Mesenchymal stem cell (in vitro differentiated cells and primary cell): Measurements from ENCODE around the gene BFSP2.

ENCODE experiments used
- DNase-seq: peaks from one replicate; pipeline ENCODE4 v3.0.0-alpha.2; 2013
- H2AFZ ChIP-seq: one replicate; pipeline ENCODE4 v1.6.1; 2013; ENCODE audit warnings: low read depth, mild to moderate bottlenecking, control low read depth, inconsistent platforms, low read length, moderate library complexity
- H2AK5ac ChIP-seq: 2 replicates; pipeline ENCODE4 v1.6.1; 2013; ENCODE audit warnings: low read length, moderate library complexity, mild to moderate bottlenecking, inconsistent platforms; ENCODE audit not compliant: severe bottlenecking
- H2BK120ac ChIP-seq: one replicate; pipeline ENCODE4 v1.6.1; 2013; ENCODE audit warnings: low read depth, mild to moderate bottlenecking, inconsistent platforms, low read length, moderate library complexity
- H2BK12ac ChIP-seq, 2 experiments: one replicate each; pipeline ENCODE4 v1.6.1; 2013; ENCODE audit warnings: inconsistent platforms in 2 of 2, low read length in 2 of 2, mild to moderate bottlenecking in 2 of 2, moderate library complexity in 2 of 2, control low read depth in 1 of 2
- H2BK15ac ChIP-seq: one replicate; pipeline ENCODE4 v1.6.1; 2013; ENCODE audit warnings: mild to moderate bottlenecking, low read depth, inconsistent platforms; ENCODE audit not compliant: poor library complexity, severe bottlenecking
- H2BK5ac ChIP-seq: 2 replicates; pipeline ENCODE4 v1.6.1; 2013; ENCODE audit warnings: low read depth, mild to moderate bottlenecking, low read length, control low read depth, inconsistent platforms; ENCODE audit not compliant: poor library complexity, severe bottlenecking
- H3K14ac ChIP-seq, 2 experiments: one replicate each; pipeline ENCODE4 v1.6.1; 2013; ENCODE audit warnings: inconsistent platforms in 2 of 2, low read length in 2 of 2, control low read depth in 1 of 2, mild to moderate bottlenecking in 1 of 2, moderate library complexity in 1 of 2
- H3K18ac ChIP-seq, 2 experiments: one replicate each; pipeline ENCODE4 v1.6.1; 2013; ENCODE audit warnings: inconsistent platforms in 2 of 2, low read length in 2 of 2, control low read depth in 1 of 2, low read depth in 1 of 2, mild to moderate bottlenecking in 1 of 2
- H3K23ac ChIP-seq, 2 experiments: one replicate each; pipeline ENCODE4 v1.6.1; 2013; ENCODE audit warnings: inconsistent platforms in 2 of 2, low read length in 2 of 2, mild to moderate bottlenecking in 2 of 2, moderate library complexity in 2 of 2, control low read depth in 1 of 2
- H3K27ac ChIP-seq: 2 replicates; pipeline ENCODE4 v1.5.1; 2013; ENCODE audit warnings: mild to moderate bottlenecking, moderate library complexity, low read length, control low read depth, inconsistent platforms; ENCODE audit not compliant: poor library complexity, severe bottlenecking
- H3K27me3 ChIP-seq, 2 experiments: 2 replicates each; pipeline versions ENCODE4 v1.6.1 to v1.7.0; 2013; ENCODE audit warnings: low read length in 2 of 2, mild to moderate bottlenecking in 2 of 2, moderate library complexity in 2 of 2, control low read depth in 1 of 2, inconsistent platforms in 1 of 2; ENCODE audit not compliant: control insufficient read depth in 1 of 2, insufficient read depth in 1 of 2
- H3K36me3 ChIP-seq, 2 experiments: 2 replicates each; pipeline versions ENCODE4 v1.6.1 to v1.7.0; 2013; ENCODE audit warnings: low read length in 2 of 2, control low read depth in 1 of 2, inconsistent platforms in 1 of 2, low read depth in 1 of 2, mild to moderate bottlenecking in 1 of 2; ENCODE audit not compliant: insufficient read depth in 2 of 2, control insufficient read depth in 1 of 2
- H3K4ac ChIP-seq, 2 experiments: one replicate each; pipeline ENCODE4 v1.6.1; 2013; ENCODE audit warnings: inconsistent platforms in 2 of 2, low read length in 2 of 2, mild to moderate bottlenecking in 2 of 2, moderate library complexity in 2 of 2, control low read depth in 1 of 2, low read depth in 1 of 2
- H3K4me1 ChIP-seq: 2 replicates; pipeline ENCODE4 v1.6.1; 2013; ENCODE audit warnings: low read depth, low read length, control low read depth; ENCODE audit not compliant: control insufficient read depth, insufficient read depth
- H3K4me2 ChIP-seq: 2 replicates; pipeline ENCODE4 v1.6.1; 2013; ENCODE audit warnings: low read length, mild to moderate bottlenecking, inconsistent platforms; ENCODE audit not compliant: poor library complexity, severe bottlenecking
- H3K4me3 ChIP-seq, 2 experiments: 2 replicates each; pipeline versions ENCODE4 v1.5.1 to v1.7.0; 2013; ENCODE audit warnings: low read length in 2 of 2, mild to moderate bottlenecking in 2 of 2, control low read depth in 1 of 2, low read depth in 1 of 2; ENCODE audit not compliant: insufficient read depth in 1 of 2
- H3K79me1 ChIP-seq: replicated peaks from 2 replicates; pipeline ENCODE4 v1.6.1; 2013; ENCODE audit warnings: mild to moderate bottlenecking, control low read depth, low read length, inconsistent platforms; ENCODE audit not compliant: poor library complexity, severe bottlenecking
- H3K9ac ChIP-seq: 2 replicates; pipeline ENCODE4 v1.7.0; 2013; ENCODE audit warnings: mild to moderate bottlenecking, low read length, moderate library complexity
- H3K9me3 ChIP-seq: 2 replicates; pipeline ENCODE4 v1.7.0; 2013; ENCODE audit warnings: mild to moderate bottlenecking, low read length; ENCODE audit not compliant: control insufficient read depth
- H4K8ac ChIP-seq: one replicate; pipeline ENCODE4 v1.6.1; 2013; ENCODE audit warnings: inconsistent platforms, mild to moderate bottlenecking, low read length, moderate library complexity
- H4K91ac ChIP-seq: one replicate; pipeline ENCODE4 v1.6.1; 2013; ENCODE audit warnings: mild to moderate bottlenecking, low read length, inconsistent platforms
- WGBS: methylation state at CpG from one replicate; pipeline ENCODE4 v1.1.7; 2013; ENCODE audit warnings: mixed read lengths; 5-methylcytosine and 5-hydroxymethylcytosine counted together

Gene BFSP2

GRCh38 chr3:133504736-133505135 lies 104.9 kb downstream of the BFSP2 start:
- H4K91ac ChIP-seq, result no peak overlapping the region
- H3K79me1 ChIP-seq, result no peaks in the 10 kb centered on the region
- 76% methylated on average over 4 of the region's 4 CpGs for WGBS
- H4K8ac ChIP-seq, result no peak overlapping the region
- H2AFZ ChIP-seq, result no peak overlapping the region
- no peak overlapping the region for H2BK15ac ChIP-seq
- no peaks in the 10 kb centered on the region for H3K36me3 ChIP-seq
- H3K4me3 ChIP-seq, result no peak overlapping the region
- H3K18ac ChIP-seq, result no peak overlapping the region
- H3K9ac ChIP-seq, result no peak overlapping the region
- no peak overlapping the region for H3K27ac ChIP-seq
- no peak overlapping the region for H3K4me2 ChIP-seq
- peaks cover 0 to 5% of the 10 kb centered on the region in 2 experiments for H3K27me3 ChIP-seq
- H3K14ac ChIP-seq, result no peak overlapping the region
- no peak overlapping the region for H2BK120ac ChIP-seq
- no peak overlapping the region for H2BK12ac ChIP-seq
- no peaks in the 10 kb centered on the region for H3K9me3 ChIP-seq
- H2AK5ac ChIP-seq, result no peak overlapping the region
- DNase-seq, result no peak
- no peak overlapping the region for H2BK5ac ChIP-seq
- no peak overlapping the region for H3K23ac ChIP-seq
- H3K4me1 ChIP-seq, result no peaks in the 10 kb centered on the region
- H3K4ac ChIP-seq, result no peak overlapping the region

- 80% methylated on average over 3 of the region's 3 CpGs for WGBS
- Histone ChIP-seq H2AK5ac (no peak overlapping the region), H3K14ac (no peak overlapping the region)
Measured at GRCh38 chr3:133505813-133506212, 106.0 kb downstream of the BFSP2 start.

GRCh38 chr3:133506215-133506901 lies 106.5 kb downstream of the BFSP2 start:
- Histone ChIP-seq H2AK5ac (no peak overlapping the region), H3K27me3 (no peaks in the 10 kb centered on the region), H3K9ac (no peak overlapping the region), H3K4ac (no peak overlapping the region), H3K4me2 (no peak overlapping the region), H2BK12ac (no peak overlapping the region), H2BK5ac (no peak overlapping the region), H2BK15ac (no peak overlapping the region), H3K4me3 (no peak overlapping the region), H3K23ac (no peak overlapping the region), H3K27ac (no peak overlapping the region), H3K14ac (no peak overlapping the region), H2AFZ (no peak overlapping the region), H3K18ac (no peak overlapping the region), H2BK120ac (no peak overlapping the region), H4K8ac (no peak overlapping the region), H3K4me1 (no peaks in the 10 kb centered on the region), H3K79me1 (no peaks in the 10 kb centered on the region), H4K91ac (no peak overlapping the region), H3K36me3 (no peaks in the 10 kb centered on the region), H3K9me3 (no peaks in the 10 kb centered on the region)
- 82% methylated on average over 9 of the region's 9 CpGs for WGBS
- DNase-seq, result no peak

More at GRCh38 chr3:133505813-133506212, 106.0 kb downstream of the BFSP2 start:
- no peak overlapping the region for H2BK5ac ChIP-seq
- no peak overlapping the region for H3K27ac ChIP-seq
- no peaks in the 10 kb centered on the region for H3K79me1 ChIP-seq
- H3K9me3 ChIP-seq, result no peaks in the 10 kb centered on the region
- no peak overlapping the region for H3K23ac ChIP-seq
- no peak overlapping the region for H2BK120ac ChIP-seq
- H3K4me1 ChIP-seq, result no peaks in the 10 kb centered on the region
- H3K27me3 ChIP-seq, result no peaks in the 10 kb centered on the region
- H3K9ac ChIP-seq, result no peak overlapping the region
- H3K4me2 ChIP-seq, result no peak overlapping the region
- no peak for DNase-seq
- H3K4ac ChIP-seq, result no peak overlapping the region
- no peak overlapping the region for H2AFZ ChIP-seq
- no peak overlapping the region for H4K91ac ChIP-seq
- H2BK12ac ChIP-seq, result no peak overlapping the region
- H2BK15ac ChIP-seq, result no peak overlapping the region
- H4K8ac ChIP-seq, result no peak overlapping the region
- H3K4me3 ChIP-seq, result no peak overlapping the region
- H3K36me3 ChIP-seq, result no peaks in the 10 kb centered on the region
- H3K18ac ChIP-seq, result no peak overlapping the region

- DNase-seq, result no peak
- Histone ChIP-seq H2BK5ac (no peak overlapping the region), H3K27ac (no peak overlapping the region), H2AK5ac (no peak overlapping the region), H3K23ac (no peak overlapping the region), H3K4me3 (no peak overlapping the region), H3K9ac (no peak overlapping the region), H2BK120ac (no peak overlapping the region), H3K14ac (no peak overlapping the region), H3K27me3 (no peaks in the 10 kb centered on the region), H3K18ac (no peak overlapping the region), H3K4me2 (no peak overlapping the region), H3K4ac (no peak overlapping the region), H3K4me1 (no peaks in the 10 kb centered on the region), H4K8ac (no peak overlapping the region), H3K79me1 (no peaks in the 10 kb centered on the region), H2BK12ac (no peak overlapping the region), H3K9me3 (no peaks in the 10 kb centered on the region), H2AFZ (no peak overlapping the region), H4K91ac (no peak overlapping the region), H2BK15ac (no peak overlapping the region), H3K36me3 (no peaks in the 10 kb centered on the region)
Measured at GRCh38 chr3:133509488-133509887, 109.6 kb downstream of the BFSP2 start.
